IMR-90 (cell line): ENCODE data around the gene LMOD2. TPM values are rescaled to one million over a fixed set of nuclear protein-coding genes. Genes with fewer than 3 reads are reported as not detected.

Source experiments
- ATAC-seq: fragments of 200-7000 bp; cut with Tn5 transposase; 2 replicates; pipeline ENCODE4 v1.9.1; 2020; ENCODE audit warnings: low read depth, mild to moderate bottlenecking, moderate library complexity
- BruUV-seq: library from RNA; stranded (reverse); fragments of 400-500 nt; replicated peaks from 2 replicates; lab custom pipeline; 2021; lab: Mats Ljungman, UMichigan
- CTCF ChIA-PET: fragments of 300-600 bp; formaldehyde crosslinking; extraction: SDS; loops from one replicate; lab custom pipeline; 2021; ENCODE audit warnings: antibody characterized with exemption; lab: Yijun Ruan, JAX
- POLR2A ChIA-PET: fragments of 300-600 bp; sonication (Branson Sonifier 250); formaldehyde crosslinking; loops from one replicate; lab custom pipeline; 2022; ENCODE audit warnings: antibody characterized with exemption; ENCODE audit not compliant: unreplicated experiment; lab: Charles Lee
- DNase-seq: peaks from one replicate; pipeline ENCODE4 v3.0.0; 2013
- H2AFZ ChIP-seq: replicated peaks from 2 replicates; pipeline ENCODE3; 2013; ENCODE audit warnings: low read length, mild to moderate bottlenecking; ENCODE audit not compliant: poor library complexity
- H2AK5ac ChIP-seq: 2 replicates; pipeline ENCODE4 v1.6.1; 2013; ENCODE audit warnings: low read depth, low read length, inconsistent platforms
- H2AK9ac ChIP-seq: replicated peaks from 2 replicates; pipeline ENCODE3; 2013; ENCODE audit warnings: mild to moderate bottlenecking, low read depth, low read length, moderate library complexity; ENCODE audit not compliant: poor library complexity
- H2BK120ac ChIP-seq: 2 replicates; pipeline ENCODE4 v1.6.1; 2013; ENCODE audit warnings: low read depth, low read length, inconsistent platforms
- H2BK15ac ChIP-seq: 3 replicates; pipeline ENCODE4 v1.6.1; 2013; ENCODE audit warnings: low read depth, low read length, inconsistent platforms
- H2BK20ac ChIP-seq: 2 replicates; pipeline ENCODE4 v1.6.1; 2013; ENCODE audit warnings: low read depth, mild to moderate bottlenecking, inconsistent platforms, low read length, moderate library complexity
- H2BK5ac ChIP-seq: 2 replicates; pipeline ENCODE4 v1.6.1; 2013; ENCODE audit warnings: mild to moderate bottlenecking, low read depth, low read length, inconsistent platforms; ENCODE audit not compliant: poor library complexity, severe bottlenecking
- H3K14ac ChIP-seq: replicated peaks from 2 replicates; pipeline ENCODE4 v1.6.1; 2013; ENCODE audit warnings: low read depth, low read length, inconsistent platforms
- H3K18ac ChIP-seq: 2 replicates; pipeline ENCODE4 v1.6.1; 2013; ENCODE audit warnings: low read depth, low read length, control low read depth
- H3K23ac ChIP-seq: 2 replicates; pipeline ENCODE4 v1.6.1; 2013; ENCODE audit warnings: low read depth, low read length, inconsistent platforms
- H3K27ac ChIP-seq: 2 replicates; pipeline ENCODE4 v1.5.1; 2013; ENCODE audit warnings: mild to moderate bottlenecking, control low read depth, low read length; ENCODE audit not compliant: insufficient read depth
- H3K27me3 ChIP-seq: 2 replicates; pipeline ENCODE4 v1.6.1; 2013; ENCODE audit warnings: low read length; ENCODE audit not compliant: control insufficient read depth, insufficient read depth
- H3K36me3 ChIP-seq: 2 replicates; pipeline ENCODE4 v1.6.1; 2013; ENCODE audit warnings: low read length, mixed read lengths; ENCODE audit not compliant: control insufficient read depth, insufficient read depth
- H3K4ac ChIP-seq: 2 replicates; pipeline ENCODE4 v1.6.1; 2013; ENCODE audit warnings: low read depth, low read length, inconsistent platforms
- H3K4me1 ChIP-seq: 2 replicates; pipeline ENCODE4 v1.6.1; 2013; ENCODE audit warnings: low read length, mixed read lengths; ENCODE audit not compliant: control insufficient read depth, insufficient read depth
- H3K4me2 ChIP-seq: 2 replicates; pipeline ENCODE4 v1.6.1; 2013; ENCODE audit warnings: low read depth, mild to moderate bottlenecking, control low read depth, low read length, moderate library complexity
- H3K4me3 ChIP-seq: 2 replicates; pipeline ENCODE4 v1.5.1; 2013; ENCODE audit warnings: low read depth, mild to moderate bottlenecking, control low read depth, low read length, moderate library complexity; ENCODE audit not compliant: insufficient read depth
- H3K56ac ChIP-seq: 2 replicates; pipeline ENCODE4 v1.6.1; 2013; ENCODE audit warnings: low read length, inconsistent platforms; ENCODE audit not compliant: insufficient read depth; ENCODE audit errors: extremely low read depth
- H3K79me1 ChIP-seq, 2 experiments: 2 replicates each; pipeline ENCODE4 v1.6.1; 2013; ENCODE audit warnings: low read length in 2 of 2, inconsistent platforms in 1 of 2, low read depth in 1 of 2
- H3K9ac ChIP-seq: 2 replicates; pipeline ENCODE4 v1.6.1; 2013; ENCODE audit warnings: low read depth, low read length, control low read depth
- H3K9me1 ChIP-seq: 2 replicates; pipeline ENCODE4 v1.6.1; 2013; ENCODE audit warnings: low read length, inconsistent platforms; ENCODE audit not compliant: insufficient read depth
- H3K9me3 ChIP-seq: 2 replicates; pipeline ENCODE4 v1.6.1; 2013; ENCODE audit warnings: low read length; ENCODE audit not compliant: control insufficient read depth, insufficient read depth
- H4K20me1 ChIP-seq: 2 replicates; pipeline ENCODE4 v1.6.1; 2013; ENCODE audit warnings: low read length, inconsistent platforms; ENCODE audit not compliant: insufficient read depth
- H4K5ac ChIP-seq: 2 replicates; pipeline ENCODE4 v1.6.1; 2013; ENCODE audit warnings: mild to moderate bottlenecking, low read depth, low read length, control low read depth
- H4K8ac ChIP-seq, 2 experiments: 2 replicates each; pipeline ENCODE4 v1.6.1; 2013; ENCODE audit warnings: low read depth in 2 of 2, low read length in 2 of 2, control low read depth in 1 of 2, inconsistent platforms in 1 of 2
- H4K91ac ChIP-seq: 2 replicates; pipeline ENCODE4 v1.6.1; 2013; ENCODE audit warnings: low read depth, low read length, inconsistent platforms; ENCODE audit not compliant: insufficient read depth
- BHLHE40 ChIP-seq: fragments of 150-350 bp; IDR thresholded peaks from 2 replicates; pipeline ENCODE4 v1.6.1; 2016; ENCODE audit warnings: mild to moderate bottlenecking, low read depth, low read length
- NFE2L2 ChIP-seq: fragments of 150-350 bp; IDR thresholded peaks from 2 replicates; pipeline ENCODE4 v1.6.1; 2016; ENCODE audit warnings: low read depth, mild to moderate bottlenecking, low read length
- POLR2A ChIP-seq: IDR thresholded peaks from 2 replicates; pipeline ENCODE4 v1.6.1; 2012; ENCODE audit warnings: mild to moderate bottlenecking, low read depth, low read length
- WGBS, 2 experiments: methylation state at CpG; one replicate each; pipeline versions ENCODE4 v1.1.5 to v1.1.7; 2013; ENCODE audit warnings: missing lambda C conversion rate in 2 of 2; ENCODE audit not compliant: insufficient read length in 1 of 2; ENCODE audit errors: extremely low coverage in 2 of 2; 5-methylcytosine and 5-hydroxymethylcytosine counted together
- dilution Hi-C: fragments of 300-500 bp; cut with HindIII; formaldehyde crosslinking; loops from one replicate; pipeline ENCODE4 v1.14.3; 2018; ENCODE audit warnings: low sequenced_read_pairs; ENCODE audit not compliant: unreplicated experiment
- in situ Hi-C: fragments of 300-500 bp; cut with MboI; formaldehyde crosslinking; loops from 3 replicates; pipeline ENCODE4 v1.14.3; 2019; ENCODE audit warnings: low sequenced_read_pairs, inconsistent platforms, mixed read lengths
- intact Hi-C: fragments of 100-400 bp; cut with micrococcal nuclease; formaldehyde crosslinking; loops from 2 replicates; pipeline ENCODE4 v1.10.0; 2022
- polyA plus RNA-seq, 3 experiments: library from polyadenylated mRNA; depleted of rRNA; stranded (reverse); fragments of >200 nt; gene quantifications; 2 replicates each; pipeline ENCODE4 v1.2.3, GENCODE V29; 2012; ENCODE audit warnings: low replicate concordance in 1 of 3
- total RNA-seq: library from RNA; depleted of rRNA; stranded (reverse); fragments of >200 nt; gene quantifications from 2 replicates; pipeline ENCODE4 v1.2.3, GENCODE V29; 2012

The LMOD2 gene
- total and polyA plus RNA-seq, 2 of the 4 experiments (the other 2 are of a cell fraction): not detected

DNA sequence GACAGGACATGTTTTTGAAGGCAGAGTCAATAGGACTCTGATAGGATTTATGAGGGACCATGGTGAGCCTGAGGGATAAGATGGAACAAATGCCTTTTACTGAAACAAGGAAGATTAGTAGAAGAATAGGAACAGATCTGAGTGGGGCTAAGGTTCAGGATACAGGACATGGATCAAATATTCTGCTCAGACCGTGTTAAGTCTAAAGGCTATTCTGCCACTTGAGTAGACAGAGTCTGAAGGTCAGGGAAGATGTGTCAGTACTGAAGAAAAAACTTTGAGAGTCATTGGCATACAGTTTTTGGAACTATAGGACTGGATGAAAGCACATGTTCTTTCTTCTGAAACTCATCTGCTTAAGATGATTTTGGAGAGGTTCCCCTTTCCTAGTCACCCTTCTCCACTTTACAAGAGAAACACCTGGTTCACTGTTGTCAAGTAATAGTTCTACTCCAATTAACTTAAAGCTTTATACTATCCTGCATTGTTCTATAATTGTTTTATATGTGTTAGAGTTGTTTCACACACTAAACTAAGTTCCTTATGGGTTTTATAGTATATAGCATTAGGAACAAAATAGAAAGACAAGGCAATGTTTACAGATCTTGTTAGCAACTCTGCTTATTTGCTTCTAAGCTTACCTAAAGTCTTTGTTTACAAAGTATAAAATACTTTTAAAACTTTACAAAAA lies 49.7 kb downstream of the LMOD2 start:
- Histone ChIP-seq H4K20me1 (no peaks in the 10 kb centered on the region; the same call in 1 of the 2 replicates), H2AK9ac (no peak overlapping the region), H3K9me3 (no peaks in the 10 kb centered on the region), H3K79me1 (peaks cover 9% of the 10 kb centered on the region in 2 experiments; a peak in 3 of 4 replicates), H2AK5ac (no peak overlapping the region), H2BK120ac (no peak overlapping the region), H3K27me3 (no peaks in the 10 kb centered on the region), H3K18ac (no peak overlapping the region), H3K36me3 (peaks cover 16% of the 10 kb centered on the region), H4K91ac (no peak overlapping the region), H2BK20ac (no peak overlapping the region), H4K5ac (no peak overlapping the region), H3K9me1 (no peaks in the 10 kb centered on the region), H3K56ac (no peak overlapping the region), H3K4me3 (no peak overlapping the region), H3K23ac (peak overlapping the region; percentile 48; the same call in 1 of the 2 replicates), H4K8ac (no peak overlapping the region), H3K4me2 (no peak overlapping the region), H3K9ac (no peak overlapping the region), H3K4me1 (no peaks in the 10 kb centered on the region), H3K4ac (no peak overlapping the region), H3K14ac (no peak overlapping the region), H2BK15ac (no peak overlapping the region), H2BK5ac (no peak overlapping the region), H2AFZ (no peak overlapping the region), H3K27ac (no peak overlapping the region)
- no CpG with 5 or more reads among the region's 1 CpG for WGBS, 2 experiments
- TF ChIP-seq NFE2L2: no peak
- no peak for TF ChIP-seq BHLHE40
- no peak for TF ChIP-seq POLR2A
- ChIA-PET CTCF (no interaction called here), POLR2A (no interaction called here)
- ATAC-seq (no peak), DNase-seq (no peak)
- dilution Hi-C loops: no loop called here
- BruUV-seq: no TSS peak
- in situ Hi-C loops: no loop called here
- intact Hi-C loops: no loop called here
